ENCODE measurements around the gene FAM204A.

FAM204A gene

DNA sequence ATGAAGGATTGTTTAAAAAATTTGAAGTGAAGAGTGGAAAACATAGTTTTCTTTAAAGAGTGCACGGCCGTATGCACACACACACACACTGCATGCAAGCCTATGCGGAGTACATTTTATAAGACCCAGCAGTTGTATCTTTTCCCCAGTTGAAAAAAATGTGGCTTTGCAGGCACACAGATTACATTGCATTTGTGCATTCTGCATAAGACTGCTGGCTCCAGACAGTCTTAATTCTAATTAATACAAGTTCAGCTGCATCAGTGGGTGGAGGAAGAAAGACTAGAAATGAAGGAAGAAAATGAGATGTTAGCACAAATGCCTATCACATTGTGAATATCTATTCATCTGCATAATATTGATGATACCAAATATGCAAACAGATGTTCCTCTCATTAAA is 79.6 kb downstream of the FAM204A start:
- TF ChIP-seq, protein P1, sequence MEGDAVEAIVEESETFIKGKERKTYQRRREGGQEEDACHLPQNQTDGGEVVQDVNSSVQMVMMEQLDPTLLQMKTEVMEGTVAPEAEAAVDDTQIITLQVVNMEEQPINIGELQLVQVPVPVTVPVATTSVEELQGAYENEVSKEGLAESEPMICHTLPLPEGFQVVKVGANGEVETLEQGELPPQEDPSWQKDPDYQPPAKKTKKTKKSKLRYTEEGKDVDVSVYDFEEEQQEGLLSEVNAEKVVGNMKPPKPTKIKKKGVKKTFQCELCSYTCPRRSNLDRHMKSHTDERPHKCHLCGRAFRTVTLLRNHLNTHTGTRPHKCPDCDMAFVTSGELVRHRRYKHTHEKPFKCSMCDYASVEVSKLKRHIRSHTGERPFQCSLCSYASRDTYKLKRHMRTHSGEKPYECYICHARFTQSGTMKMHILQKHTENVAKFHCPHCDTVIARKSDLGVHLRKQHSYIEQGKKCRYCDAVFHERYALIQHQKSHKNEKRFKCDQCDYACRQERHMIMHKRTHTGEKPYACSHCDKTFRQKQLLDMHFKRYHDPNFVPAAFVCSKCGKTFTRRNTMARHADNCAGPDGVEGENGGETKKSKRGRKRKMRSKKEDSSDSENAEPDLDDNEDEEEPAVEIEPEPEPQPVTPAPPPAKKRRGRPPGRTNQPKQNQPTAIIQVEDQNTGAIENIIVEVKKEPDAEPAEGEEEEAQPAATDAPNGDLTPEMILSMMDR (IDR thresholded peaks at IDR 0.05) = no peak
- no peaks in the 10 kb centered on the region for H3K9me3 ChIP-seq
- H3K4me1 ChIP-seq (ENCODE audit: control insufficient read depth in 1 of 2, insufficient read depth in 1 of 2, low read depth in 1 of 2, low read length in 1 of 2) = no peaks in the 10 kb centered on the region
- no peaks in the 10 kb centered on the region for H3K36me3 ChIP-seq
- peaks cover 100% of the 10 kb centered on the region for H3K27me3 ChIP-seq
- no peak overlapping the region for H3K27ac ChIP-seq
- no peak overlapping the region for H3K4me3 ChIP-seq (ENCODE audit: low read depth in 1 of 2, low read length in 1 of 2)

DNA sequence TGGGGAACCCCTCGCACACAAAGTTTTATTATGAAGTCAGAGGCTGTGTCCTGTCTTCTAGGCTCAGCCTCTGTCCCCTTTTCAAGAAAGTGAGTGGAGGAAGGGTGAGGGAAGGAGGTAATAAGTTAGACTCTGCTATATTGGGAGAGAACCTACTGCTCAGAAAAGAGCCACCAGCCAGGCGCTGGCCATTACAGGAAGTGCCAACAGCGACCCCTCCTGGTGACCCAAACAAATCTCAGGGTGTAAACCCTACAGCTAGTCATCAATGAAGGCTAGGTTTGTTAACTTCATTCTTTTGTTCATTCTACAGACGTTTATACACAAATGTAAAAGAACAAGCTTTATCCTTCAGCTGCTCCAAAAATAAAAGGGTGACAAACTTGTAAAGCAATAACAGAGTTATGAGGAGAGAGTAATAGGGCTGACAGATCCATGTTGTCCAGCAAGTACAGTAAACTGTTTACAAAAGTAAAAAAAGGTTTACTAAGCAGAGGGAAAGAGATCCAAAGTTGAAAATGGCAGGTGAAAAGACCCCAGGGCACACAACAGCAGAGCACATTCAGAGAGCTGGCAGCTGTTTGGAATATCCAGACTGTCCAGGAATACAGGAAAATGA is 82.7 kb downstream of the FAM204A start:
- no peak overlapping the region for H3K27ac ChIP-seq
- no peaks in the 10 kb centered on the region for H3K36me3 ChIP-seq
- TF ChIP-seq, protein P1 (IDR thresholded peaks at IDR 0.05) = no peak
- H3K4me1 ChIP-seq (ENCODE audit: control insufficient read depth in 1 of 2, insufficient read depth in 1 of 2, low read depth in 1 of 2, low read length in 1 of 2) = no peaks in the 10 kb centered on the region
- H3K4me3 ChIP-seq (ENCODE audit: low read depth in 1 of 2, low read length in 1 of 2) = no peak overlapping the region
- no peaks in the 10 kb centered on the region for H3K9me3 ChIP-seq
- peaks cover 100% of the 10 kb centered on the region for H3K27me3 ChIP-seq

DNA sequence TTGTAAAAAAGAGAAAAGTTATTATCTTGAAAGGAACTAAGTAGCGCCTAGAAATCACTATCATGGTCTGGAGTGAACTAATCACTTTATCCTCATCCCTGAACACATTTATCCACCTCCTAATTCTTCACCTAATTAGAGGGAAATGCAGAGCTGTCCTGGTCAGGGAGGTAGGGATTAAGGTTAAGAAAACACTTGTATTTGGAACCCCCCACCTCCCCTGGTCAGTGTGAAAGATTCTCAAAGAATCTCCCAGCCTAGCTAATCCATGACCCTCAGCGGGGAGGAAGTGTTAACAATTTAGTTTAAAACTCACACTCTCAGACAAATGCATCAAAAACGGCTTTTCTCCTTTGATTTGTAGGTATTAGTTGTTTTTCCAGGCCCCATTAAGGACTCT is 83.8 kb downstream of the FAM204A start:
- Histone ChIP-seq H3K36me3 (no peaks in the 10 kb centered on the region), H3K27ac (no peak overlapping the region), H3K4me1 (ENCODE audit: control insufficient read depth in 1 of 2, insufficient read depth in 1 of 2, low read depth in 1 of 2, low read length in 1 of 2) (no peaks in the 10 kb centered on the region), H3K4me3 (ENCODE audit: low read depth in 1 of 2, low read length in 1 of 2) (no peak overlapping the region), H3K27me3 (peaks cover 100% of the 10 kb centered on the region), H3K9me3 (no peaks in the 10 kb centered on the region)
- TF ChIP-seq, protein P1 (IDR thresholded peaks at IDR 0.05) = no peak

DNA sequence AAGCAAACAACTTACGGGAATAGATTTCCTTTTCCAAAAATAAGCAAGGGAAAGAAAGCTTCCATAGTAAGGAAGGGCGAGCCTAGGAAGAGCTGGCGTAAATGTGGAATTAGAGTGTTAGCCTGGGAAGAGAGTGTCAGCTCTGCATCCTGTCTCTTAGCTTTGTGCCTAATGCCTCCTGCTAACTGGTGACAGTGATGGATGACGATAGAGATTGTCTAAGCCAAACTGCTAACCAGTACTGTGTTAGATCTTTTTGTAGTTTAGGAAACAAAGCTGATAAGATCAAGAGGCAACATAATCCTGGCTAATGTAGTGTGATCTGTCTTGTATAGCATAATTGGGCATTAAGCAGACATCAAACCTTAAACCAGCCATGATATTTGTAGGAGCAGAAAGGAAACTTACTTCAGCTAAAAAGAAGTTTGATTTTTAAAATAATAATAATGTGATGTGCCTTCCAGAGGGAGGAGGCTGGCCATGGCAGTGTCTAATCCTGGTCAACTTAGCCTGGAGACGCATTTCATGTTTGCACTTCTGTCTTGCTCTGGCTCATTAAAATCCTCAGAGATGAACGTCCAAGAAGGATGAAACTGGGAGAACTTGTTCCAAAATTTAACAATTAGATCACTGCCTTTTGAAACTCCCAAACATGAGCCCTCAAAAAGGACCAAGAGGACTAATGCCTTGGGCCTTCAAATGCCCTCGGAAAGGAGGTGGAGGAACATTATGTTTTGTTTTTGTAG is 85.1 kb downstream of the FAM204A start:
- Histone ChIP-seq H3K27me3 (peaks cover 100% of the 10 kb centered on the region), H3K36me3 (no peaks in the 10 kb centered on the region), H3K9me3 (no peaks in the 10 kb centered on the region), H3K27ac (no peak overlapping the region), H3K4me3 (ENCODE audit: low read depth in 1 of 2, low read length in 1 of 2) (no peak overlapping the region), H3K4me1 (ENCODE audit: control insufficient read depth in 1 of 2, insufficient read depth in 1 of 2, low read depth in 1 of 2, low read length in 1 of 2) (no peaks in the 10 kb centered on the region)
- TF ChIP-seq, protein P1 (IDR thresholded peaks at IDR 0.05) = no peak

DNA sequence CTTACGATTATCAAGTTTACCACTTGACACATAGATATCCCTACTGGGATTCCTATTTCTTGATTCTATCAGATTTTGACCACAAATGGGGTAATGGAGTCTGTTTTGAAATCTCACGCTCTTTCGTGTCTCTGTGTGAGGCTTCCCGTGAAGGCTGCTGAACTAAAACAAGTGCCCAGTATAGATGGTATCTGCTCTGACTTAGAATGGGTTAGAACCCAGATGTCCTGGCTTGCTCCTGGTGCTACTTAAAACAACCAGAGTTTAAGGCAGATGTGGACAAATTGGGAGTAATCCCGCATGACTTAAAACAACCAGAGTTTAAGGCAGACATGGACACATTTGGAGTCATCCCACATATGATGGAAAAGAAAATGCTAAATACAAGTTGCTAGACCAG is 85.9 kb downstream of the FAM204A start:
- Histone ChIP-seq H3K36me3 (no peaks in the 10 kb centered on the region), H3K27me3 (peaks cover 100% of the 10 kb centered on the region), H3K9me3 (no peaks in the 10 kb centered on the region), H3K4me3 (ENCODE audit: low read depth in 1 of 2, low read length in 1 of 2) (no peak overlapping the region), H3K27ac (no peak overlapping the region), H3K4me1 (ENCODE audit: control insufficient read depth in 1 of 2, insufficient read depth in 1 of 2, low read depth in 1 of 2, low read length in 1 of 2) (no peaks in the 10 kb centered on the region)
- TF ChIP-seq, protein P1 (IDR thresholded peaks at IDR 0.05) = no peak
